HK-2 (cell line): Measurements from ENCODE around the gene BRD3OS.

ENCODE experiments used
- DNase-seq: peaks from one replicate; pipeline ENCODE4 v3.0.0-alpha.2; 2018; ENCODE audit not compliant: unreplicated experiment

Gene BRD3OS

GRCh38 chr9:134004881-134005280, 20.4 kb upstream of the BRD3OS start:
- no peak for DNase-seq

- no peak for DNase-seq
Observed at GRCh38 chr9:134005381-134005780, 19.9 kb upstream of the BRD3OS start.

- DNase-seq: no peak
Observed at GRCh38 chr9:134007150-134007549, 18.1 kb upstream of the BRD3OS start.

GRCh38 chr9:134007571-134007970, 17.7 kb upstream of the BRD3OS start:
- no peak for DNase-seq

- no peak for DNase-seq
Observed at GRCh38 chr9:134010310-134011173, 14.7 kb upstream of the BRD3OS start.

- no peak for DNase-seq
Observed at GRCh38 chr9:134011401-134011800, 13.9 kb upstream of the BRD3OS start.

- no peak for DNase-seq
Observed at GRCh38 chr9:134014946-134015345, 10.3 kb upstream of the BRD3OS start.

GRCh38 chr9:134024214-134024792, 978 bp upstream of the BRD3OS start:
- DNase-seq: no peak

- DNase-seq: peak; percentile 42
Observed at GRCh38 chr9:134025606-134026541, 593 bp downstream of the BRD3OS start.

- no peak for DNase-seq
Observed at GRCh38 chr9:134026581-134026980, 1.3 kb downstream of the BRD3OS start.

GRCh38 chr9:134026981-134027380, 1.7 kb downstream of the BRD3OS start:
- no peak for DNase-seq

GRCh38 chr9:134027561-134027960, 2.3 kb downstream of the BRD3OS start:
- DNase-seq: no peak

- DNase-seq: no peak
Observed at GRCh38 chr9:134028076-134028475, 2.8 kb downstream of the BRD3OS start.

GRCh38 chr9:134028575-134029247, 3.4 kb downstream of the BRD3OS start:
- DNase-seq: no peak

GRCh38 chr9:134029248-134030226, 4.3 kb downstream of the BRD3OS start:
- DNase-seq: no peak

- no peak for DNase-seq
Observed at GRCh38 chr9:134030821-134031470, 5.7 kb downstream of the BRD3OS start.

- DNase-seq: no peak
Observed at GRCh38 chr9:134031783-134032182, 6.5 kb downstream of the BRD3OS start.

GRCh38 chr9:134032456-134033222, 7.4 kb downstream of the BRD3OS start:
- no peak for DNase-seq

- DNase-seq: no peak
Observed at GRCh38 chr9:134033516-134034214, 8.4 kb downstream of the BRD3OS start.
